IMR-90 (cell line): ENCODE measurements around the gene APP. TPM values are rescaled to one million over a fixed set of nuclear protein-coding genes. Genes with fewer than 3 reads are reported as not detected.

Source experiments
- ATAC-seq: fragments of 200-7000 bp; cut with Tn5 transposase; 2 replicates; pipeline ENCODE4 v1.9.1; 2020; ENCODE audit warnings: low read depth, mild to moderate bottlenecking, moderate library complexity
- BruUV-seq: library from RNA; stranded (reverse); fragments of 400-500 nt; replicated peaks from 2 replicates; lab custom pipeline; 2021; lab: Mats Ljungman, UMichigan
- CTCF ChIA-PET: fragments of 300-600 bp; formaldehyde crosslinking; extraction: SDS; loops from one replicate; lab custom pipeline; 2021; ENCODE audit warnings: antibody characterized with exemption; lab: Yijun Ruan, JAX
- POLR2A ChIA-PET: fragments of 300-600 bp; sonication (Branson Sonifier 250); formaldehyde crosslinking; loops from one replicate; lab custom pipeline; 2022; ENCODE audit warnings: antibody characterized with exemption; ENCODE audit not compliant: unreplicated experiment; lab: Charles Lee
- DNase-seq: peaks from one replicate; pipeline ENCODE4 v3.0.0; 2013
- H2AFZ ChIP-seq: replicated peaks from 2 replicates; pipeline ENCODE3; 2013; ENCODE audit warnings: low read length, mild to moderate bottlenecking; ENCODE audit not compliant: poor library complexity
- H2AK5ac ChIP-seq: 2 replicates; pipeline ENCODE4 v1.6.1; 2013; ENCODE audit warnings: low read depth, low read length, inconsistent platforms
- H2AK9ac ChIP-seq: replicated peaks from 2 replicates; pipeline ENCODE3; 2013; ENCODE audit warnings: mild to moderate bottlenecking, low read depth, low read length, moderate library complexity; ENCODE audit not compliant: poor library complexity
- H2BK120ac ChIP-seq: 2 replicates; pipeline ENCODE4 v1.6.1; 2013; ENCODE audit warnings: low read depth, low read length, inconsistent platforms
- H2BK15ac ChIP-seq: 3 replicates; pipeline ENCODE4 v1.6.1; 2013; ENCODE audit warnings: low read depth, low read length, inconsistent platforms
- H2BK20ac ChIP-seq: 2 replicates; pipeline ENCODE4 v1.6.1; 2013; ENCODE audit warnings: low read depth, mild to moderate bottlenecking, inconsistent platforms, low read length, moderate library complexity
- H2BK5ac ChIP-seq: 2 replicates; pipeline ENCODE4 v1.6.1; 2013; ENCODE audit warnings: mild to moderate bottlenecking, low read depth, low read length, inconsistent platforms; ENCODE audit not compliant: poor library complexity, severe bottlenecking
- H3K14ac ChIP-seq: replicated peaks from 2 replicates; pipeline ENCODE4 v1.6.1; 2013; ENCODE audit warnings: low read depth, low read length, inconsistent platforms
- H3K18ac ChIP-seq: 2 replicates; pipeline ENCODE4 v1.6.1; 2013; ENCODE audit warnings: low read depth, low read length, control low read depth
- H3K23ac ChIP-seq: 2 replicates; pipeline ENCODE4 v1.6.1; 2013; ENCODE audit warnings: low read depth, low read length, inconsistent platforms
- H3K27ac ChIP-seq: 2 replicates; pipeline ENCODE4 v1.5.1; 2013; ENCODE audit warnings: mild to moderate bottlenecking, control low read depth, low read length; ENCODE audit not compliant: insufficient read depth
- H3K27me3 ChIP-seq: 2 replicates; pipeline ENCODE4 v1.6.1; 2013; ENCODE audit warnings: low read length; ENCODE audit not compliant: control insufficient read depth, insufficient read depth
- H3K36me3 ChIP-seq: 2 replicates; pipeline ENCODE4 v1.6.1; 2013; ENCODE audit warnings: low read length, mixed read lengths; ENCODE audit not compliant: control insufficient read depth, insufficient read depth
- H3K4ac ChIP-seq: 2 replicates; pipeline ENCODE4 v1.6.1; 2013; ENCODE audit warnings: low read depth, low read length, inconsistent platforms
- H3K4me1 ChIP-seq: 2 replicates; pipeline ENCODE4 v1.6.1; 2013; ENCODE audit warnings: low read length, mixed read lengths; ENCODE audit not compliant: control insufficient read depth, insufficient read depth
- H3K4me2 ChIP-seq: 2 replicates; pipeline ENCODE4 v1.6.1; 2013; ENCODE audit warnings: low read depth, mild to moderate bottlenecking, control low read depth, low read length, moderate library complexity
- H3K4me3 ChIP-seq: 2 replicates; pipeline ENCODE4 v1.5.1; 2013; ENCODE audit warnings: low read depth, mild to moderate bottlenecking, control low read depth, low read length, moderate library complexity; ENCODE audit not compliant: insufficient read depth
- H3K56ac ChIP-seq: 2 replicates; pipeline ENCODE4 v1.6.1; 2013; ENCODE audit warnings: low read length, inconsistent platforms; ENCODE audit not compliant: insufficient read depth; ENCODE audit errors: extremely low read depth
- H3K79me1 ChIP-seq, 2 experiments: 2 replicates each; pipeline ENCODE4 v1.6.1; 2013; ENCODE audit warnings: low read length in 2 of 2, inconsistent platforms in 1 of 2, low read depth in 1 of 2
- H3K9ac ChIP-seq: 2 replicates; pipeline ENCODE4 v1.6.1; 2013; ENCODE audit warnings: low read depth, low read length, control low read depth
- H3K9me1 ChIP-seq: 2 replicates; pipeline ENCODE4 v1.6.1; 2013; ENCODE audit warnings: low read length, inconsistent platforms; ENCODE audit not compliant: insufficient read depth
- H3K9me3 ChIP-seq: 2 replicates; pipeline ENCODE4 v1.6.1; 2013; ENCODE audit warnings: low read length; ENCODE audit not compliant: control insufficient read depth, insufficient read depth
- H4K20me1 ChIP-seq: 2 replicates; pipeline ENCODE4 v1.6.1; 2013; ENCODE audit warnings: low read length, inconsistent platforms; ENCODE audit not compliant: insufficient read depth
- H4K5ac ChIP-seq: 2 replicates; pipeline ENCODE4 v1.6.1; 2013; ENCODE audit warnings: mild to moderate bottlenecking, low read depth, low read length, control low read depth
- H4K8ac ChIP-seq, 2 experiments: 2 replicates each; pipeline ENCODE4 v1.6.1; 2013; ENCODE audit warnings: low read depth in 2 of 2, low read length in 2 of 2, control low read depth in 1 of 2, inconsistent platforms in 1 of 2
- H4K91ac ChIP-seq: 2 replicates; pipeline ENCODE4 v1.6.1; 2013; ENCODE audit warnings: low read depth, low read length, inconsistent platforms; ENCODE audit not compliant: insufficient read depth
- BHLHE40 ChIP-seq: fragments of 150-350 bp; IDR thresholded peaks from 2 replicates; pipeline ENCODE4 v1.6.1; 2016; ENCODE audit warnings: mild to moderate bottlenecking, low read depth, low read length
- CEBPB ChIP-seq: IDR thresholded peaks from 2 replicates; pipeline ENCODE4 v1.6.1; 2012; ENCODE audit warnings: low read depth, low read length, improper control_type of control experiment
- CHD1 ChIP-seq: IDR thresholded peaks from 2 replicates; pipeline ENCODE4 v1.6.1; 2012; ENCODE audit warnings: low read depth, low read length, improper control_type of control experiment
- FOS ChIP-seq: fragments of 150-350 bp; IDR thresholded peaks from 2 replicates; pipeline ENCODE4 v1.6.1; 2016; ENCODE audit warnings: low read depth, low read length
- MAFK ChIP-seq: IDR thresholded peaks from 2 replicates; pipeline ENCODE4 v1.6.1; 2012; ENCODE audit warnings: low read depth, low read length, improper control_type of control experiment
- MAZ ChIP-seq: IDR thresholded peaks from 2 replicates; pipeline ENCODE4 v1.6.1; 2012; ENCODE audit warnings: low read depth, mild to moderate bottlenecking, low read length, improper control_type of control experiment, moderate library complexity, borderline replicate concordance
- MXI1 ChIP-seq: IDR thresholded peaks from 2 replicates; pipeline ENCODE4 v1.6.1; 2012; ENCODE audit warnings: low read depth, mild to moderate bottlenecking, low read length, moderate library complexity, borderline replicate concordance
- NFE2L2 ChIP-seq: fragments of 150-350 bp; IDR thresholded peaks from 2 replicates; pipeline ENCODE4 v1.6.1; 2016; ENCODE audit warnings: low read depth, mild to moderate bottlenecking, low read length
- POLR2A ChIP-seq: IDR thresholded peaks from 2 replicates; pipeline ENCODE4 v1.6.1; 2012; ENCODE audit warnings: mild to moderate bottlenecking, low read depth, low read length
- RCOR1 ChIP-seq: IDR thresholded peaks from 2 replicates; pipeline ENCODE4 v1.6.1; 2012; ENCODE audit warnings: mild to moderate bottlenecking, low read length, improper control_type of control experiment; ENCODE audit not compliant: insufficient replicate concordance
- RFX5 ChIP-seq: IDR thresholded peaks from 2 replicates; pipeline ENCODE4 v1.8.0; 2012; ENCODE audit warnings: low read depth, mild to moderate bottlenecking, low read length, moderate library complexity
- SMC3 ChIP-seq: fragments of 150-350 bp; IDR thresholded peaks from 2 replicates; pipeline ENCODE4 v1.6.1; 2016; ENCODE audit warnings: low read depth, mild to moderate bottlenecking, antibody characterized with exemption, low read length, moderate library complexity
- WGBS, 2 experiments: methylation state at CpG; one replicate each; pipeline versions ENCODE4 v1.1.5 to v1.1.7; 2013; ENCODE audit warnings: missing lambda C conversion rate in 2 of 2; ENCODE audit not compliant: insufficient read length in 1 of 2; ENCODE audit errors: extremely low coverage in 2 of 2; 5-methylcytosine and 5-hydroxymethylcytosine counted together
- dilution Hi-C: fragments of 300-500 bp; cut with HindIII; formaldehyde crosslinking; loops from one replicate; pipeline ENCODE4 v1.14.3; 2018; ENCODE audit warnings: low sequenced_read_pairs; ENCODE audit not compliant: unreplicated experiment
- in situ Hi-C: fragments of 300-500 bp; cut with MboI; formaldehyde crosslinking; loops from 3 replicates; pipeline ENCODE4 v1.14.3; 2019; ENCODE audit warnings: low sequenced_read_pairs, inconsistent platforms, mixed read lengths
- intact Hi-C: fragments of 100-400 bp; cut with micrococcal nuclease; formaldehyde crosslinking; loops from 2 replicates; pipeline ENCODE4 v1.10.0; 2022
- polyA plus RNA-seq, 3 experiments: library from polyadenylated mRNA; depleted of rRNA; stranded (reverse); fragments of >200 nt; gene quantifications; 2 replicates each; pipeline ENCODE4 v1.2.3, GENCODE V29; 2012; ENCODE audit warnings: low replicate concordance in 1 of 3
- total RNA-seq: library from RNA; depleted of rRNA; stranded (reverse); fragments of >200 nt; gene quantifications from 2 replicates; pipeline ENCODE4 v1.2.3, GENCODE V29; 2012
- TF ChIP-seq, protein P1 (sequence below): fragments of 150-350 bp; IDR thresholded peaks from 2 replicates; pipeline ENCODE4 v1.6.1; 2016; ENCODE audit warnings: low read depth, mild to moderate bottlenecking, low read length, moderate library complexity, borderline replicate concordance
- TF ChIP-seq, protein P2 (sequence below): conservative IDR thresholded peaks from 2 replicates; pipeline ENCODE4 v1.5.1; 2012; ENCODE audit warnings: mild to moderate bottlenecking, low read depth, low read length, improper control_type of control experiment
- TF ChIP-seq, protein P3 (sequence below): fragments of 150-350 bp; IDR thresholded peaks from 2 replicates; pipeline ENCODE4 v1.6.1; 2017; ENCODE audit warnings: mild to moderate bottlenecking, antibody characterized with exemption, low read length, low read depth

The APP gene
- total and polyA plus RNA-seq, 2 of the 4 experiments (the other 2 are of a cell fraction): 191 to 530 TPM

DNA sequence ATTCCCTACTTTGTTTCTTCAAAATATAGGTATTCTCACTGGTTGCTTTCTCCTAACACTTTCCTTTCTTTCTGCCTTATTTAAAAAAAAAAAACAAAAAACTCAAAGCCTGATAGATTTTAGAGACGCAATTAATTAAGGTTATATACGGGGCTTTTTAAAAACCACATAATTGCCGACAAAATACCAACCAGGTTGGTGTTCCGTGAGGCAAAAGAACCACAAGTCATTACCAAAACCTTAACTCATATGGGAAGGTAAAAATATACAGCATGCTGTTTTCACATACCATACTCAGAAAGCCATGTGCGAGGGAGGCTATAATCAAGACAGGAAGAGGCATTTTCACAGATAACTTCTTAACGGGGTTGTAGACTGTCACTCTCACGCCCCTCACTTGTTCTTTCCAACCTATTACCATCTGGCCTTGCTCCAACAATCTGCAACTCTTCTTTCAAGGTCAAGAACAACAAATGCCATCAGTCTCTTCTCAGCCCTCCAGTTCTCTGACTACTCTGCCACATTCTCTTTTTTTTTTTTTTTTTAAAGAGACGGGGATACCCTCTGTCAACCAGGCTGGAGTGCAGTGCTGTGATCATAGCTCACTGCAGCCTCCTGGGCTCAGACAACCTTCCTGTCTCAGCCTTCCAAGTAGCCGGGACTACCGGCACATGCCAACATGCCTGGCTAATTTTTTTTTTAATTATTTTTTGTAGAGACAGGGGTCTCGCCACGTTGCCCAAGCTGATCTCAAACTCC, 102.6 kb downstream of the APP start:
- Histone ChIP-seq H2AFZ (no peak overlapping the region), H3K4me1 (peaks cover 2% of the 10 kb centered on the region), H2BK120ac (no peak overlapping the region), H4K8ac (no peak overlapping the region), H2AK9ac (no peak overlapping the region), H4K5ac (no peak overlapping the region), H3K18ac (no peak overlapping the region), H2BK5ac (no peak overlapping the region), H3K9me1 (peaks cover 14% of the 10 kb centered on the region), H3K9me3 (no peaks in the 10 kb centered on the region), H3K36me3 (no peaks in the 10 kb centered on the region), H3K79me1 (peaks cover 46 to 74% of the 10 kb centered on the region in 2 experiments), H4K91ac (no peak overlapping the region), H3K4me2 (no peak overlapping the region), H3K9ac (no peak overlapping the region), H3K56ac (no peak overlapping the region), H2BK15ac (no peak overlapping the region), H3K4me3 (no peak overlapping the region), H3K4ac (no peak overlapping the region), H2AK5ac (no peak overlapping the region), H3K27ac (no peak overlapping the region), H3K14ac (no peak overlapping the region), H3K23ac (no peak overlapping the region), H2BK20ac (no peak overlapping the region), H3K27me3 (no peaks in the 10 kb centered on the region), H4K20me1 (peaks cover 21% of the 10 kb centered on the region)
- POLR2A ChIA-PET: no interaction called here
- DNase-seq: no peak
- no peak for ATAC-seq
- CTCF ChIA-PET: interaction anchor here (0.6 kb wide), 1 partner anchor 163 kb away, joined by 6 read pairs; no protein-coding TSS in a partner anchor
- dilution Hi-C loops: no loop called here
- BruUV-seq: no TSS peak
- intact Hi-C loops: no loop called here
- 65% methylated on average over 2 of the region's 12 CpGs; no CpG with 5 or more reads in 1 of the 2 experiments for whole genome bisulfite sequencing, 2 experiments
- in situ Hi-C loops: no loop called here
- TF ChIP-seq POLR2A (no peak), RCOR1 (no peak), NFE2L2 (no peak), CEBPB (no peak), MAFK (no peak), FOS (no peak), RFX5 (no peak), MAZ (no peak), SMC3 (no peak), CHD1 (no peak), BHLHE40 (no peak), MXI1 (no peak)
- TF ChIP-seq, protein P1, sequence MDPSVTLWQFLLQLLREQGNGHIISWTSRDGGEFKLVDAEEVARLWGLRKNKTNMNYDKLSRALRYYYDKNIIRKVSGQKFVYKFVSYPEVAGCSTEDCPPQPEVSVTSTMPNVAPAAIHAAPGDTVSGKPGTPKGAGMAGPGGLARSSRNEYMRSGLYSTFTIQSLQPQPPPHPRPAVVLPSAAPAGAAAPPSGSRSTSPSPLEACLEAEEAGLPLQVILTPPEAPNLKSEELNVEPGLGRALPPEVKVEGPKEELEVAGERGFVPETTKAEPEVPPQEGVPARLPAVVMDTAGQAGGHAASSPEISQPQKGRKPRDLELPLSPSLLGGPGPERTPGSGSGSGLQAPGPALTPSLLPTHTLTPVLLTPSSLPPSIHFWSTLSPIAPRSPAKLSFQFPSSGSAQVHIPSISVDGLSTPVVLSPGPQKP: no peak
- TF ChIP-seq, protein P2, sequence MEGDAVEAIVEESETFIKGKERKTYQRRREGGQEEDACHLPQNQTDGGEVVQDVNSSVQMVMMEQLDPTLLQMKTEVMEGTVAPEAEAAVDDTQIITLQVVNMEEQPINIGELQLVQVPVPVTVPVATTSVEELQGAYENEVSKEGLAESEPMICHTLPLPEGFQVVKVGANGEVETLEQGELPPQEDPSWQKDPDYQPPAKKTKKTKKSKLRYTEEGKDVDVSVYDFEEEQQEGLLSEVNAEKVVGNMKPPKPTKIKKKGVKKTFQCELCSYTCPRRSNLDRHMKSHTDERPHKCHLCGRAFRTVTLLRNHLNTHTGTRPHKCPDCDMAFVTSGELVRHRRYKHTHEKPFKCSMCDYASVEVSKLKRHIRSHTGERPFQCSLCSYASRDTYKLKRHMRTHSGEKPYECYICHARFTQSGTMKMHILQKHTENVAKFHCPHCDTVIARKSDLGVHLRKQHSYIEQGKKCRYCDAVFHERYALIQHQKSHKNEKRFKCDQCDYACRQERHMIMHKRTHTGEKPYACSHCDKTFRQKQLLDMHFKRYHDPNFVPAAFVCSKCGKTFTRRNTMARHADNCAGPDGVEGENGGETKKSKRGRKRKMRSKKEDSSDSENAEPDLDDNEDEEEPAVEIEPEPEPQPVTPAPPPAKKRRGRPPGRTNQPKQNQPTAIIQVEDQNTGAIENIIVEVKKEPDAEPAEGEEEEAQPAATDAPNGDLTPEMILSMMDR: no peak
- TF ChIP-seq, protein P3, sequence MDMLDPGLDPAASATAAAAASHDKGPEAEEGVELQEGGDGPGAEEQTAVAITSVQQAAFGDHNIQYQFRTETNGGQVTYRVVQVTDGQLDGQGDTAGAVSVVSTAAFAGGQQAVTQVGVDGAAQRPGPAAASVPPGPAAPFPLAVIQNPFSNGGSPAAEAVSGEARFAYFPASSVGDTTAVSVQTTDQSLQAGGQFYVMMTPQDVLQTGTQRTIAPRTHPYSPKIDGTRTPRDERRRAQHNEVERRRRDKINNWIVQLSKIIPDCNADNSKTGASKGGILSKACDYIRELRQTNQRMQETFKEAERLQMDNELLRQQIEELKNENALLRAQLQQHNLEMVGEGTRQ: no peak
